SU-DHL-6 (cell line): ENCODE results near the gene EXOSC10.
"Not testable (repeated sequence)": the region's sequence is repeated elsewhere in the genome, so short reads cannot be mapped to it uniquely, and the experiment has no call there.

Experiments
- H2AFZ ChIP-seq: fragments of 200-600 bp; sonication (generic); 2 replicates; pipeline ENCODE4 v1.6.1; 2014; ENCODE audit warnings: low read depth, mild to moderate bottlenecking, moderate library complexity, mixed read lengths, antibody characterized with exemption, low read length; ENCODE audit not compliant: severe bottlenecking
- H3F3A ChIP-seq: fragments of 200-600 bp; shearing (Covaris generic); 2 replicates; pipeline ENCODE4 v1.6.0; 2016; ENCODE audit warnings: antibody characterized with exemption, mild to moderate bottlenecking; ENCODE audit not compliant: insufficient read depth
- H3K27ac ChIP-seq: fragments of 200-600 bp; sonication (generic); 2 replicates; pipeline ENCODE4 v1.5.1; 2016; ENCODE audit warnings: low read depth, mild to moderate bottlenecking, low read length, moderate library complexity, mixed read lengths
- H3K27me3 ChIP-seq: fragments of 200-600 bp; sonication (generic), shearing (Covaris generic); 2 replicates; pipeline ENCODE4 v1.6.0; 2014; ENCODE audit warnings: mild to moderate bottlenecking, low read length
- H3K36me3 ChIP-seq: fragments of 200-600 bp; sonication (generic); 2 replicates; pipeline ENCODE4 v1.6.1; 2014; ENCODE audit warnings: mild to moderate bottlenecking, low read length, mixed read lengths
- H3K4me2 ChIP-seq: fragments of 300-600, 200-600 bp; shearing (Covaris generic), sonication (generic); 2 replicates; pipeline ENCODE4 v1.6.0; 2014; ENCODE audit warnings: low read length, low read depth, mild to moderate bottlenecking; ENCODE audit not compliant: poor library complexity, severe bottlenecking
- H3K4me3 ChIP-seq: fragments of 200-600 bp; sonication (generic); 2 replicates; pipeline ENCODE4 v1.5.1; 2014; ENCODE audit warnings: antibody characterized with exemption, low read length, mild to moderate bottlenecking, mixed read lengths; ENCODE audit not compliant: insufficient read depth, poor library complexity, severe bottlenecking
- H3K79me2 ChIP-seq: fragments of 200-600 bp; sonication (generic); 2 replicates; pipeline ENCODE4 v1.6.1; 2014; ENCODE audit warnings: mild to moderate bottlenecking, low read length, moderate library complexity; ENCODE audit not compliant: insufficient read depth
- H3K9ac ChIP-seq: fragments of 200-600 bp; sonication (generic); 2 replicates; pipeline ENCODE4 v1.7.0; 2014; ENCODE audit warnings: mild to moderate bottlenecking, low read length
- H3K9me2 ChIP-seq: fragments of 200-600 bp; sonication (generic); replicated peaks from 2 replicates; pipeline ENCODE4 v1.6.1; 2014; ENCODE audit warnings: low read length; ENCODE audit not compliant: insufficient read depth
- H3K9me3 ChIP-seq: fragments of 200-600 bp; sonication (generic); 2 replicates; pipeline ENCODE4 v1.6.1; 2014; ENCODE audit warnings: low read length, mixed read lengths; ENCODE audit not compliant: insufficient read depth
- H4K20me1 ChIP-seq: fragments of 200-600 bp; sonication (generic); 2 replicates; pipeline ENCODE4 v1.6.1; 2014; ENCODE audit warnings: low read depth, mild to moderate bottlenecking, antibody characterized with exemption, low read length, moderate library complexity, mixed read lengths
- CTCF ChIP-seq: fragments of 200-600 bp; sonication (generic); IDR thresholded peaks from one replicate; pipeline ENCODE4 v1.5.1; 2017; ENCODE audit warnings: antibody characterized with exemption, mild to moderate bottlenecking, low read length, moderate library complexity; ENCODE audit not compliant: insufficient read depth, poor library complexity, severe bottlenecking
- EZH2phosphoT487 ChIP-seq: fragments of 200-600 bp; sonication (generic), shearing (Covaris generic); conservative IDR thresholded peaks from 2 replicates; pipeline ENCODE4 v1.6.1; 2018; ENCODE audit warnings: mild to moderate bottlenecking, antibody characterized with exemption, low read length, moderate library complexity, mixed read lengths

The EXOSC10 gene

GRCh38 chr1:11105586-11105985 lies 5.9 kb upstream of the EXOSC10 start:
- Histone ChIP-seq H3K36me3 (peaks cover 4% of the 10 kb centered on the region; the same call in 1 of the 2 replicates), H3K9ac (no peak overlapping the region), H3K27ac (no peak overlapping the region), H3K9me2 (no peaks in the 10 kb centered on the region), H3K4me3 (no peak overlapping the region), H3F3A (peaks cover 5% of the 10 kb centered on the region; the same call in 1 of the 2 replicates), H2AFZ (no peak overlapping the region), H3K27me3 (no peaks in the 10 kb centered on the region), H3K4me2 (no peak overlapping the region), H3K9me3 (no peaks in the 10 kb centered on the region), H4K20me1 (no peaks in the 10 kb centered on the region), H3K79me2 (no peaks in the 10 kb centered on the region)
- no peak for TF ChIP-seq EZH2phosphoT487
- no peak for TF ChIP-seq CTCF

DNA sequence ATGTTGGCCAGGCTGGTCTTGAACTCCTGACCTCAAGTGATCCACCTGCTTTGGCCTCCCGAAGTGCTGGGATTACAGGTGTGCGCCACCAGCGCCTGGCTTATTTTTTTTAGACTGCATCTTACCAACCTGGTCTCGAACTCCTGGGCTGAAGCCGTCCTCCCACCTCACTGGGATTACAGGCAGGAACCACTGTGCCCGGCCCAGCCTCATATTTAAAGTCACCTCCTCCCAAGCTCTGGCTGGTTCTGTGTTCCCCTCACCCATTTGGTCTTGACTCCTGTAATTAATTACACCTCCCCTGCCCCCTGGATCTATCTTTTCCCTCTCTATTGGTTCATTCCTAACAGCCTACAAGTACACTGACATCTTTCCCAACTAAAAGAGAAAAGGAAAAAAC lies 1.7 kb upstream of the EXOSC10 start:
- H4K20me1 ChIP-seq, result no peaks in the 10 kb centered on the region
- H3K27ac ChIP-seq, result no peak overlapping the region
- no peak overlapping the region for H2AFZ ChIP-seq
- peaks cover 19% of the 10 kb centered on the region for H3K79me2 ChIP-seq
- peaks cover 5% of the 10 kb centered on the region; the same call in 1 of the 2 replicates for H3F3A ChIP-seq
- no peak overlapping the region for H3K4me3 ChIP-seq
- no peak for TF ChIP-seq EZH2phosphoT487
- 0 out of 2 replicates have a peak, but pooled peaks cover 6% of the 10 kb centered on the region for H3K36me3 ChIP-seq
- H3K9ac ChIP-seq, result no peak overlapping the region
- no peaks in the 10 kb centered on the region for H3K9me3 ChIP-seq
- no peaks in the 10 kb centered on the region for H3K9me2 ChIP-seq
- no peaks in the 10 kb centered on the region for H3K27me3 ChIP-seq
- no peak overlapping the region for H3K4me2 ChIP-seq

GRCh38 chr1:11100806-11101205 lies 1.1 kb upstream of the EXOSC10 start:
- not testable (repeated sequence) for H3F3A ChIP-seq, H2AFZ ChIP-seq, H4K20me1 ChIP-seq, H3K27me3 ChIP-seq, H3K36me3 ChIP-seq, H3K9me2 ChIP-seq, H3K9ac ChIP-seq, H3K9me3 ChIP-seq, H3K4me3 ChIP-seq, H3K27ac ChIP-seq, H3K4me2 ChIP-seq
- peaks cover 19% of the 10 kb centered on the region for H3K79me2 ChIP-seq

GRCh38 chr1:11100149-11100493 lies 452 bp upstream of the EXOSC10 start:
- TF ChIP-seq CTCF (no peak), EZH2phosphoT487 (no peak)
- Histone ChIP-seq H3K36me3 (peaks cover 6% of the 10 kb centered on the region; the same call in 1 of the 2 replicates), H3K4me2 (peak overlapping the region; percentile 92), H3K27me3 (no peaks in the 10 kb centered on the region), H3K9me2 (no peaks in the 10 kb centered on the region), H3K79me2 (peaks cover 19% of the 10 kb centered on the region), H3K27ac (no peak overlapping the region), H3F3A (peaks cover 5% of the 10 kb centered on the region; the same call in 1 of the 2 replicates), H3K9ac (peak overlapping the region; percentile 98), H3K9me3 (no peaks in the 10 kb centered on the region), H3K4me3 (peak overlapping the region; percentile 87), H2AFZ (peak overlapping the region; percentile 96), H4K20me1 (no peaks in the 10 kb centered on the region)
